ENCODE results near the gene TTC39B. TPM values are rescaled to one million over a fixed set of nuclear protein-coding genes. Genes with fewer than 3 reads are reported as not detected.

The TTC39B gene
- total and polyA plus RNA-seq, 2 experiments from 2014 or later = 1.3 to 4.1 TPM

- no peaks in the 10 kb centered on the region for H3K9me3 ChIP-seq (ENCODE audit: low read depth)
- H3K4me3 ChIP-seq = no peak overlapping the region
- H3K36me3 ChIP-seq = no peaks in the 10 kb centered on the region
- H3K27me3 ChIP-seq = no peaks in the 10 kb centered on the region
- no peak for DNase-seq (ENCODE audit: low read depth in 1 of 2, low spot score in 1 of 2)
- H3K4me1 ChIP-seq (ENCODE audit: low read depth) = peaks cover 17% of the 10 kb centered on the region
- no peak overlapping the region for H3K27ac ChIP-seq
- TF ChIP-seq, protein P1, sequence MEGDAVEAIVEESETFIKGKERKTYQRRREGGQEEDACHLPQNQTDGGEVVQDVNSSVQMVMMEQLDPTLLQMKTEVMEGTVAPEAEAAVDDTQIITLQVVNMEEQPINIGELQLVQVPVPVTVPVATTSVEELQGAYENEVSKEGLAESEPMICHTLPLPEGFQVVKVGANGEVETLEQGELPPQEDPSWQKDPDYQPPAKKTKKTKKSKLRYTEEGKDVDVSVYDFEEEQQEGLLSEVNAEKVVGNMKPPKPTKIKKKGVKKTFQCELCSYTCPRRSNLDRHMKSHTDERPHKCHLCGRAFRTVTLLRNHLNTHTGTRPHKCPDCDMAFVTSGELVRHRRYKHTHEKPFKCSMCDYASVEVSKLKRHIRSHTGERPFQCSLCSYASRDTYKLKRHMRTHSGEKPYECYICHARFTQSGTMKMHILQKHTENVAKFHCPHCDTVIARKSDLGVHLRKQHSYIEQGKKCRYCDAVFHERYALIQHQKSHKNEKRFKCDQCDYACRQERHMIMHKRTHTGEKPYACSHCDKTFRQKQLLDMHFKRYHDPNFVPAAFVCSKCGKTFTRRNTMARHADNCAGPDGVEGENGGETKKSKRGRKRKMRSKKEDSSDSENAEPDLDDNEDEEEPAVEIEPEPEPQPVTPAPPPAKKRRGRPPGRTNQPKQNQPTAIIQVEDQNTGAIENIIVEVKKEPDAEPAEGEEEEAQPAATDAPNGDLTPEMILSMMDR (IDR thresholded peaks at IDR 0.05; ENCODE audit: low read depth, low read length) = no peak
Measured at GRCh38 chr9:15246708-15247107, 60.3 kb downstream of the TTC39B start.

- Histone ChIP-seq H3K4me3 (no peak overlapping the region), H3K27ac (no peak overlapping the region), H3K9me3 (ENCODE audit: low read depth) (no peaks in the 10 kb centered on the region), H3K4me1 (ENCODE audit: low read depth) (peaks cover 17% of the 10 kb centered on the region), H3K36me3 (no peaks in the 10 kb centered on the region), H3K27me3 (no peaks in the 10 kb centered on the region)
- no peak for DNase-seq (ENCODE audit: low read depth in 1 of 2, low spot score in 1 of 2)
- TF ChIP-seq, protein P1 (IDR thresholded peaks at IDR 0.05; ENCODE audit: low read depth, low read length) = no peak
Measured at GRCh38 chr9:15246243-15246642, 60.8 kb downstream of the TTC39B start.

- Histone ChIP-seq H3K4me1 (ENCODE audit: low read depth) (peaks cover 3% of the 10 kb centered on the region), H3K9me3 (ENCODE audit: low read depth) (no peaks in the 10 kb centered on the region), H3K27ac (no peak overlapping the region), H3K36me3 (no peaks in the 10 kb centered on the region), H3K27me3 (no peaks in the 10 kb centered on the region), H3K4me3 (no peak overlapping the region)
- peak in 1 of 2 donors; percentile 44 for DNase-seq (ENCODE audit: low read depth in 1 of 2, low spot score in 1 of 2)
- TF ChIP-seq, protein P1 (IDR thresholded peaks at IDR 0.05; ENCODE audit: low read depth, low read length) = no peak
Measured at GRCh38 chr9:15244001-15244441, 63.0 kb downstream of the TTC39B start.

DNA sequence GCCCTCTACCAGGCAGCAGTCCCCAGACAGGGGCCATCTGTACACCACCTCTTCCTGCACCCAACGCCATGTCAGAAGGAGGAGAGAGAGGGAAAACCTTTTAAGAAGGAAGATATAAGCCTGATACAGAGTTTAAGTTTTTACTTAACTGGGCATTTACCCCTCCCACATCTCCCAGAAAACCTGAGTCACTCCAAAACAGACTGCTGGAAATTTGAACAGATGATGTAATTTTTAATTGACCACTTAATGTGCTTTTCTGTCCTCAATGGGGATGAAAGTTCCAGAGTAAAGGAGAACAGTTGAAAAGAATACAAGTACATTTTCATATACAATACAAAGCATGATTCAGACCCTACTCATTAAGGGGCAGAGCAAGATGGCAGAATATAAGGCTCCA, 63.9 kb downstream of the TTC39B start:
- Histone ChIP-seq H3K27ac (no peak overlapping the region), H3K9me3 (ENCODE audit: low read depth) (no peaks in the 10 kb centered on the region), H3K4me3 (no peak overlapping the region), H3K27me3 (no peaks in the 10 kb centered on the region), H3K36me3 (no peaks in the 10 kb centered on the region), H3K4me1 (ENCODE audit: low read depth) (no peaks in the 10 kb centered on the region)
- TF ChIP-seq, protein P1 (IDR thresholded peaks at IDR 0.05; ENCODE audit: low read depth, low read length) = no peak
- DNase-seq (ENCODE audit: low read depth in 1 of 2, low spot score in 1 of 2) = no peak

- no peaks in the 10 kb centered on the region for H3K4me1 ChIP-seq (ENCODE audit: low read depth)
- H3K36me3 ChIP-seq = no peaks in the 10 kb centered on the region
- no peak for DNase-seq (ENCODE audit: low read depth in 1 of 2, low spot score in 1 of 2)
- TF ChIP-seq, protein P1 (IDR thresholded peaks at IDR 0.05; ENCODE audit: low read depth, low read length) = no peak
- H3K27me3 ChIP-seq = no peaks in the 10 kb centered on the region
- H3K27ac ChIP-seq = no peak overlapping the region
- no peak overlapping the region for H3K4me3 ChIP-seq
- H3K9me3 ChIP-seq (ENCODE audit: low read depth) = no peaks in the 10 kb centered on the region
Measured at GRCh38 chr9:15240927-15241326, 66.1 kb downstream of the TTC39B start.

DNA sequence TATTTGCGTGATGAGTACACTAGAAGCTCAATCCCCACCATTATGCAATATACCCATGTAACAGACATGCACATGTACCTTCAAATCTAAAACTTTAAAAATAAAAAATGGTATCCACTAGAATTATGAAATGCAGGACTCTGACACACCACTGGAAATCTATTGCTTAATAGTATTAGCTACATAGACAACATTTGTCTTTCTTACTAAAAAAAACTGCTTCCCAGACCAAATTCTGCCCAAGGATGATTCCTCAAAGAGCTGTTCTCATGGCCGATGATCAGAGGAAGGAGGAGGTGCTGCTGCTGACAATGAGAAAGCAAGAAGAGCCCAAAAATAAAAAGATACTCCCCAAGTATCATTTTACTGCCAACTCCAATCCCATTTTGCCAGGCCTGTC, 67.2 kb downstream of the TTC39B start:
- no peak overlapping the region for H3K4me3 ChIP-seq
- H3K4me1 ChIP-seq (ENCODE audit: low read depth) = no peaks in the 10 kb centered on the region
- TF ChIP-seq, protein P1 (IDR thresholded peaks at IDR 0.05; ENCODE audit: low read depth, low read length) = no peak
- no peak for DNase-seq (ENCODE audit: low read depth in 1 of 2, low spot score in 1 of 2)
- H3K27ac ChIP-seq = no peak overlapping the region
- no peaks in the 10 kb centered on the region for H3K27me3 ChIP-seq
- no peaks in the 10 kb centered on the region for H3K36me3 ChIP-seq
- no peaks in the 10 kb centered on the region for H3K9me3 ChIP-seq (ENCODE audit: low read depth)
